IMR-90 (cell line): Measurements from ENCODE around the gene MADCAM1. TPM values are rescaled to one million over a fixed set of nuclear protein-coding genes. Genes with fewer than 3 reads are reported as not detected.

Experiments used
- ATAC-seq: fragments of 200-7000 bp; cut with Tn5 transposase; 2 replicates; pipeline ENCODE4 v1.9.1; 2020; ENCODE audit warnings: low read depth, mild to moderate bottlenecking, moderate library complexity
- BruUV-seq: library from RNA; stranded (reverse); fragments of 400-500 nt; replicated peaks from 2 replicates; lab custom pipeline; 2021; lab: Mats Ljungman, UMichigan
- CTCF ChIA-PET: fragments of 300-600 bp; formaldehyde crosslinking; extraction: SDS; loops from one replicate; lab custom pipeline; 2021; ENCODE audit warnings: antibody characterized with exemption; lab: Yijun Ruan, JAX
- POLR2A ChIA-PET: fragments of 300-600 bp; sonication (Branson Sonifier 250); formaldehyde crosslinking; loops from one replicate; lab custom pipeline; 2022; ENCODE audit warnings: antibody characterized with exemption; ENCODE audit not compliant: unreplicated experiment; lab: Charles Lee
- DNase-seq: peaks from one replicate; pipeline ENCODE4 v3.0.0; 2013
- H2AFZ ChIP-seq: replicated peaks from 2 replicates; pipeline ENCODE3; 2013; ENCODE audit warnings: low read length, mild to moderate bottlenecking; ENCODE audit not compliant: poor library complexity
- H2AK5ac ChIP-seq: 2 replicates; pipeline ENCODE4 v1.6.1; 2013; ENCODE audit warnings: low read depth, low read length, inconsistent platforms
- H2AK9ac ChIP-seq: replicated peaks from 2 replicates; pipeline ENCODE3; 2013; ENCODE audit warnings: mild to moderate bottlenecking, low read depth, low read length, moderate library complexity; ENCODE audit not compliant: poor library complexity
- H2BK120ac ChIP-seq: 2 replicates; pipeline ENCODE4 v1.6.1; 2013; ENCODE audit warnings: low read depth, low read length, inconsistent platforms
- H2BK15ac ChIP-seq: 3 replicates; pipeline ENCODE4 v1.6.1; 2013; ENCODE audit warnings: low read depth, low read length, inconsistent platforms
- H2BK20ac ChIP-seq: 2 replicates; pipeline ENCODE4 v1.6.1; 2013; ENCODE audit warnings: low read depth, mild to moderate bottlenecking, inconsistent platforms, low read length, moderate library complexity
- H2BK5ac ChIP-seq: 2 replicates; pipeline ENCODE4 v1.6.1; 2013; ENCODE audit warnings: mild to moderate bottlenecking, low read depth, low read length, inconsistent platforms; ENCODE audit not compliant: poor library complexity, severe bottlenecking
- H3K14ac ChIP-seq: replicated peaks from 2 replicates; pipeline ENCODE4 v1.6.1; 2013; ENCODE audit warnings: low read depth, low read length, inconsistent platforms
- H3K18ac ChIP-seq: 2 replicates; pipeline ENCODE4 v1.6.1; 2013; ENCODE audit warnings: low read depth, low read length, control low read depth
- H3K23ac ChIP-seq: 2 replicates; pipeline ENCODE4 v1.6.1; 2013; ENCODE audit warnings: low read depth, low read length, inconsistent platforms
- H3K27ac ChIP-seq: 2 replicates; pipeline ENCODE4 v1.5.1; 2013; ENCODE audit warnings: mild to moderate bottlenecking, control low read depth, low read length; ENCODE audit not compliant: insufficient read depth
- H3K27me3 ChIP-seq: 2 replicates; pipeline ENCODE4 v1.6.1; 2013; ENCODE audit warnings: low read length; ENCODE audit not compliant: control insufficient read depth, insufficient read depth
- H3K36me3 ChIP-seq: 2 replicates; pipeline ENCODE4 v1.6.1; 2013; ENCODE audit warnings: low read length, mixed read lengths; ENCODE audit not compliant: control insufficient read depth, insufficient read depth
- H3K4ac ChIP-seq: 2 replicates; pipeline ENCODE4 v1.6.1; 2013; ENCODE audit warnings: low read depth, low read length, inconsistent platforms
- H3K4me1 ChIP-seq: 2 replicates; pipeline ENCODE4 v1.6.1; 2013; ENCODE audit warnings: low read length, mixed read lengths; ENCODE audit not compliant: control insufficient read depth, insufficient read depth
- H3K4me2 ChIP-seq: 2 replicates; pipeline ENCODE4 v1.6.1; 2013; ENCODE audit warnings: low read depth, mild to moderate bottlenecking, control low read depth, low read length, moderate library complexity
- H3K4me3 ChIP-seq: 2 replicates; pipeline ENCODE4 v1.5.1; 2013; ENCODE audit warnings: low read depth, mild to moderate bottlenecking, control low read depth, low read length, moderate library complexity; ENCODE audit not compliant: insufficient read depth
- H3K56ac ChIP-seq: 2 replicates; pipeline ENCODE4 v1.6.1; 2013; ENCODE audit warnings: low read length, inconsistent platforms; ENCODE audit not compliant: insufficient read depth; ENCODE audit errors: extremely low read depth
- H3K79me1 ChIP-seq, 2 experiments: 2 replicates each; pipeline ENCODE4 v1.6.1; 2013; ENCODE audit warnings: low read length in 2 of 2, inconsistent platforms in 1 of 2, low read depth in 1 of 2
- H3K9ac ChIP-seq: 2 replicates; pipeline ENCODE4 v1.6.1; 2013; ENCODE audit warnings: low read depth, low read length, control low read depth
- H3K9me1 ChIP-seq: 2 replicates; pipeline ENCODE4 v1.6.1; 2013; ENCODE audit warnings: low read length, inconsistent platforms; ENCODE audit not compliant: insufficient read depth
- H3K9me3 ChIP-seq: 2 replicates; pipeline ENCODE4 v1.6.1; 2013; ENCODE audit warnings: low read length; ENCODE audit not compliant: control insufficient read depth, insufficient read depth
- H4K20me1 ChIP-seq: 2 replicates; pipeline ENCODE4 v1.6.1; 2013; ENCODE audit warnings: low read length, inconsistent platforms; ENCODE audit not compliant: insufficient read depth
- H4K5ac ChIP-seq: 2 replicates; pipeline ENCODE4 v1.6.1; 2013; ENCODE audit warnings: mild to moderate bottlenecking, low read depth, low read length, control low read depth
- H4K8ac ChIP-seq, 2 experiments: 2 replicates each; pipeline ENCODE4 v1.6.1; 2013; ENCODE audit warnings: low read depth in 2 of 2, low read length in 2 of 2, control low read depth in 1 of 2, inconsistent platforms in 1 of 2
- H4K91ac ChIP-seq: 2 replicates; pipeline ENCODE4 v1.6.1; 2013; ENCODE audit warnings: low read depth, low read length, inconsistent platforms; ENCODE audit not compliant: insufficient read depth
- BHLHE40 ChIP-seq: fragments of 150-350 bp; IDR thresholded peaks from 2 replicates; pipeline ENCODE4 v1.6.1; 2016; ENCODE audit warnings: mild to moderate bottlenecking, low read depth, low read length
- CEBPB ChIP-seq: IDR thresholded peaks from 2 replicates; pipeline ENCODE4 v1.6.1; 2012; ENCODE audit warnings: low read depth, low read length, improper control_type of control experiment
- CHD1 ChIP-seq: IDR thresholded peaks from 2 replicates; pipeline ENCODE4 v1.6.1; 2012; ENCODE audit warnings: low read depth, low read length, improper control_type of control experiment
- FOS ChIP-seq: fragments of 150-350 bp; IDR thresholded peaks from 2 replicates; pipeline ENCODE4 v1.6.1; 2016; ENCODE audit warnings: low read depth, low read length
- MAFK ChIP-seq: IDR thresholded peaks from 2 replicates; pipeline ENCODE4 v1.6.1; 2012; ENCODE audit warnings: low read depth, low read length, improper control_type of control experiment
- MAZ ChIP-seq: IDR thresholded peaks from 2 replicates; pipeline ENCODE4 v1.6.1; 2012; ENCODE audit warnings: low read depth, mild to moderate bottlenecking, low read length, improper control_type of control experiment, moderate library complexity, borderline replicate concordance
- MXI1 ChIP-seq: IDR thresholded peaks from 2 replicates; pipeline ENCODE4 v1.6.1; 2012; ENCODE audit warnings: low read depth, mild to moderate bottlenecking, low read length, moderate library complexity, borderline replicate concordance
- POLR2A ChIP-seq: IDR thresholded peaks from 2 replicates; pipeline ENCODE4 v1.6.1; 2012; ENCODE audit warnings: mild to moderate bottlenecking, low read depth, low read length
- RAD21 ChIP-seq: IDR thresholded peaks from 2 replicates; pipeline ENCODE4 v1.6.1; 2012; ENCODE audit warnings: low read length, improper control_type of control experiment
- RCOR1 ChIP-seq: IDR thresholded peaks from 2 replicates; pipeline ENCODE4 v1.6.1; 2012; ENCODE audit warnings: mild to moderate bottlenecking, low read length, improper control_type of control experiment; ENCODE audit not compliant: insufficient replicate concordance
- RFX5 ChIP-seq: IDR thresholded peaks from 2 replicates; pipeline ENCODE4 v1.8.0; 2012; ENCODE audit warnings: low read depth, mild to moderate bottlenecking, low read length, moderate library complexity
- WGBS, 2 experiments: methylation state at CpG; one replicate each; pipeline versions ENCODE4 v1.1.5 to v1.1.7; 2013; ENCODE audit warnings: missing lambda C conversion rate in 2 of 2; ENCODE audit not compliant: insufficient read length in 1 of 2; ENCODE audit errors: extremely low coverage in 2 of 2; 5-methylcytosine and 5-hydroxymethylcytosine counted together
- dilution Hi-C: fragments of 300-500 bp; cut with HindIII; formaldehyde crosslinking; loops from one replicate; pipeline ENCODE4 v1.14.3; 2018; ENCODE audit warnings: low sequenced_read_pairs; ENCODE audit not compliant: unreplicated experiment
- in situ Hi-C: fragments of 300-500 bp; cut with MboI; formaldehyde crosslinking; loops from 3 replicates; pipeline ENCODE4 v1.14.3; 2019; ENCODE audit warnings: low sequenced_read_pairs, inconsistent platforms, mixed read lengths
- intact Hi-C: fragments of 100-400 bp; cut with micrococcal nuclease; formaldehyde crosslinking; loops from 2 replicates; pipeline ENCODE4 v1.10.0; 2022
- polyA plus RNA-seq, 3 experiments: library from polyadenylated mRNA; depleted of rRNA; stranded (reverse); fragments of >200 nt; gene quantifications; 2 replicates each; pipeline ENCODE4 v1.2.3, GENCODE V29; 2012; ENCODE audit warnings: low replicate concordance in 1 of 3
- total RNA-seq: library from RNA; depleted of rRNA; stranded (reverse); fragments of >200 nt; gene quantifications from 2 replicates; pipeline ENCODE4 v1.2.3, GENCODE V29; 2012
- TF ChIP-seq, protein P1 (sequence below): conservative IDR thresholded peaks from 2 replicates; pipeline ENCODE4 v1.5.1; 2012; ENCODE audit warnings: mild to moderate bottlenecking, low read depth, low read length, improper control_type of control experiment
- TF ChIP-seq, protein P2 (sequence below): fragments of 150-350 bp; IDR thresholded peaks from 2 replicates; pipeline ENCODE4 v1.6.1; 2016; ENCODE audit warnings: low read depth, mild to moderate bottlenecking, low read length, moderate library complexity, borderline replicate concordance

MADCAM1 gene
- total and polyA plus RNA-seq, 2 of the 4 experiments (the other 2 are of a cell fraction): 0.24 TPM; not detected in 1

DNA sequence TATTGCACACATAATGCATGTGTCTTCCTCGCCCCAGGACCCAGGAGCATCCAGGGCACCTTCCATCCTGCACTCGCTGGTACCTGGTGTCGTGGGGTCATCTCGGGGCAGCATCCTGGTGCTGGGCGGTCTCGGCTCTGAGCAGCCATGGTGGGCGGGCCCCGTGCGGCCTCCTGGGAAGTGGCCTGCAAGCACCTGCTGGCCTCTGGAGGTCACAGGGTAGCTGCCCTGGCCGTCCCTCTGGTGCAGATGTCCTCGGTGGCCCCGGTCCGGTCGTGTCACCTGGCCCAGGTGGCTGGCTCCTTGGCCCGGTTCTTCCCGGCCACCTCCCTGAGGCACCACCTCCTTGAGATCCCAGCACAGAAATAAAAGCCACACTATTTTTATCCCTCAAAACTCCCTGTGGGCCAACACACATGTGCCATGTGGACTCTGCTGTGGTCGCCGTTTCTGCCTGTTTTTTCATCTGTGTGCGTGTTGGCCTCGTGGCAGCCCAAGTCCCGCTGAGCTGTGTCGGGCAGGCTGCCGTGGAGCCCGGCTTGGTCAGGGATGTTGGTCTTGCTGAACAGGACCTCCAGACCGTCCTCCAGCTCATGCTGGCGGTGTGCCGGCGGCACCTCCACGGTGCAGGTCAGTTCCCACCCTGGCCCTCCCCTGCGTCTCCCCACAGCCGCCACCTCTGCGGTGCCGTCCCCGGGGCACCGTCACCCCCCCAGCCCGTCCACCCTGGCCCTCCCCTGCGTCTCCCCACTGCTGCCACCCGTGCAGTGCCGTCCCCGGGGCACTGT lies 42.5 kb downstream of the MADCAM1 start (continued):
- no peak for TF ChIP-seq CEBPB

DNA sequence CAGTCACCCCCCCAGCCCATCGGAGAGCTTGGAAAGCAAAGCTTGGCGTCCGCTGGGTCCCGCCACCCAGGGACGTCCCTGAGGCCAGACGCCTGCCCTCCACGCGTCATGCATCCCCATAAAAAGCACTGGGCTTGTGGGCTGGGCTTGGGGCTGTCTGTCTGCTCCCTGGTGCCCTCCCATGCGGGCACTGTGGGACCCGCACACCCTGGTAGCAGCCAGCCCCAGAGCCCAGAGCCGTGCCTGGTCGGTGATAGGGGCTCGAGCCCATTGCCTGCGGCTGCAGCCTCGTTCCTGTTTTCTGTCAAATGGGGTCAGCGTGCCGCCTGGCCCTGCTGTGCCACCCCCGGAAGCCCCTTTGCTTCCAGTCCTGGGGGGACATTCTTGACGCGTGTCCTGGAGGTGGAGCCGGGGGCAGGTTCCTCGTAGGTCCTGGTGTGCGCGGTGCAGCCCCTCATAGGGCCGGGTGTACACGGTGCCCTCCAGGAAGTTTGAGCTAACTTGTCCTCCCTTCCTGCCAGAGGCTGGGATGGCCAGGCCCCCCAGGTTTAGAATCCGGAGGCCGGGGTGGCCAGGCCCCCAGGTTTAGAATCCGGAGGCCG lies 43.2 kb downstream of the MADCAM1 start:
- Histone ChIP-seq H2BK120ac (no peak overlapping the region), H2AK9ac (no peak overlapping the region), H3K36me3 (peaks cover 57% of the 10 kb centered on the region), H3K27me3 (no peaks in the 10 kb centered on the region), H2BK20ac (no peak overlapping the region), H3K9me1 (peaks cover 4% of the 10 kb centered on the region), H4K91ac (no peak overlapping the region), H2BK5ac (no peak overlapping the region), H3K14ac (no peak overlapping the region), H3K18ac (no peak overlapping the region), H2BK15ac (no peak overlapping the region), H3K4me1 (peaks cover 5% of the 10 kb centered on the region), H3K56ac (no peak overlapping the region), H4K8ac (no peak overlapping the region), H2AK5ac (no peak overlapping the region), H4K20me1 (peaks cover 38% of the 10 kb centered on the region), H4K5ac (no peak overlapping the region), H3K9me3 (no peaks in the 10 kb centered on the region), H3K4me3 (no peak overlapping the region), H3K79me1 (peaks cover 11 to 29% of the 10 kb centered on the region in 2 experiments; a peak in 3 of 4 replicates), H3K27ac (no peak overlapping the region), H2AFZ (no peak overlapping the region), H3K4me2 (no peak overlapping the region), H3K9ac (no peak overlapping the region), H3K23ac (no peak overlapping the region), H3K4ac (no peak overlapping the region)
- WGBS, 2 experiments: 90% methylated on average over 8 of the region's 30 CpGs; no CpG with 5 or more reads in 1 of the 2 experiments
- dilution Hi-C loops: no loop called here
- intact Hi-C loops: no loop called here
- BruUV-seq: no TSS peak
- ATAC-seq (no peak), DNase-seq (no peak)
- in situ Hi-C loops: no loop called here
- ChIA-PET CTCF (no interaction called here), POLR2A (no interaction called here)
- TF ChIP-seq CHD1 (no peak), MAFK (no peak), BHLHE40 (no peak), MXI1 (no peak), RAD21 (no peak), RFX5 (no peak), POLR2A (no peak), RCOR1 (no peak), FOS (no peak), CEBPB (no peak), MAZ (no peak)
- TF ChIP-seq, protein P1, sequence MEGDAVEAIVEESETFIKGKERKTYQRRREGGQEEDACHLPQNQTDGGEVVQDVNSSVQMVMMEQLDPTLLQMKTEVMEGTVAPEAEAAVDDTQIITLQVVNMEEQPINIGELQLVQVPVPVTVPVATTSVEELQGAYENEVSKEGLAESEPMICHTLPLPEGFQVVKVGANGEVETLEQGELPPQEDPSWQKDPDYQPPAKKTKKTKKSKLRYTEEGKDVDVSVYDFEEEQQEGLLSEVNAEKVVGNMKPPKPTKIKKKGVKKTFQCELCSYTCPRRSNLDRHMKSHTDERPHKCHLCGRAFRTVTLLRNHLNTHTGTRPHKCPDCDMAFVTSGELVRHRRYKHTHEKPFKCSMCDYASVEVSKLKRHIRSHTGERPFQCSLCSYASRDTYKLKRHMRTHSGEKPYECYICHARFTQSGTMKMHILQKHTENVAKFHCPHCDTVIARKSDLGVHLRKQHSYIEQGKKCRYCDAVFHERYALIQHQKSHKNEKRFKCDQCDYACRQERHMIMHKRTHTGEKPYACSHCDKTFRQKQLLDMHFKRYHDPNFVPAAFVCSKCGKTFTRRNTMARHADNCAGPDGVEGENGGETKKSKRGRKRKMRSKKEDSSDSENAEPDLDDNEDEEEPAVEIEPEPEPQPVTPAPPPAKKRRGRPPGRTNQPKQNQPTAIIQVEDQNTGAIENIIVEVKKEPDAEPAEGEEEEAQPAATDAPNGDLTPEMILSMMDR: no peak
- TF ChIP-seq, protein P2, sequence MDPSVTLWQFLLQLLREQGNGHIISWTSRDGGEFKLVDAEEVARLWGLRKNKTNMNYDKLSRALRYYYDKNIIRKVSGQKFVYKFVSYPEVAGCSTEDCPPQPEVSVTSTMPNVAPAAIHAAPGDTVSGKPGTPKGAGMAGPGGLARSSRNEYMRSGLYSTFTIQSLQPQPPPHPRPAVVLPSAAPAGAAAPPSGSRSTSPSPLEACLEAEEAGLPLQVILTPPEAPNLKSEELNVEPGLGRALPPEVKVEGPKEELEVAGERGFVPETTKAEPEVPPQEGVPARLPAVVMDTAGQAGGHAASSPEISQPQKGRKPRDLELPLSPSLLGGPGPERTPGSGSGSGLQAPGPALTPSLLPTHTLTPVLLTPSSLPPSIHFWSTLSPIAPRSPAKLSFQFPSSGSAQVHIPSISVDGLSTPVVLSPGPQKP: no peak
